GM12878 (cell line): ENCODE data around the gene PFKL.

Experiments used
- CREB1 ChIP-seq: IDR thresholded peaks from 2 replicates; pipeline ENCODE4 v1.6.1; 2012; ENCODE audit warnings: low read depth, mild to moderate bottlenecking, inconsistent platforms
- SUZ12 ChIP-seq: fragments of 200-600 bp; sonication (generic); IDR thresholded peaks from one replicate; pipeline ENCODE4 v1.6.1; 2018; ENCODE audit warnings: antibody characterized with exemption, mild to moderate bottlenecking; ENCODE audit not compliant: unreplicated experiment

- TF ChIP-seq SUZ12 = no peak
- TF ChIP-seq CREB1 = peak; percentile 100
Measured at GRCh38 chr21:44338971-44339910, 39.4 kb downstream of the PFKL start, which contains the start of gene CFAP410.
